A549 (cell line): ENCODE results near the gene ILK. TPM values are rescaled to one million over a fixed set of nuclear protein-coding genes. Genes with fewer than 3 reads are reported as not detected.

ENCODE experiments used
- ATAC-seq, 2 experiments: fragments of 200-7000 bp in 1 of 2; fragments of >200 bp in 1 of 2; cut with Nextera tagmentation in 1 of 2; cut with Tn5 transposase in 1 of 2; 3 replicates each; pipeline versions ENCODE4 v1.8.0 to v1.9.1; 2018 to 2020; ENCODE audit warnings: mild to moderate bottlenecking in 1 of 2, moderate library complexity in 1 of 2
- CTCF ChIA-PET: fragments of 300-600 bp; sonication (Branson Sonifier 250); formaldehyde crosslinking; extraction: SDS; loops from one replicate; lab custom pipeline; 2021; ENCODE audit warnings: antibody characterized with exemption, inconsistent platforms; lab: Yijun Ruan, JAX
- POLR2A ChIA-PET: fragments of 350-600 bp; formaldehyde crosslinking; extraction: SDS; loops from one replicate; lab custom pipeline; 2021; ENCODE audit warnings: antibody characterized with exemption, inconsistent platforms; lab: Yijun Ruan, JAX
- DNase-seq, 2 experiments: peaks; one replicate each; pipeline versions ENCODE4 v3.0.0 to v3.0.0-alpha.2; 2011 to 2016; ENCODE audit warnings: low read depth in 1 of 2, low spot score in 1 of 2
- FAIRE-seq: peaks from 2 replicates; lab custom pipeline; 2011; peaks lifted over from hg19 to GRCh38; lab: Jason Lieb, UNC
- H3K27ac ChIP-seq, 2 experiments: fragments of >200 bp; sonication (Bioruptor Twin); formaldehyde crosslinking; 3 replicates each; pipeline ENCODE4 v1.5.1; 2016 to 2017
- H3K4me1 ChIP-seq: fragments of >200 bp; sonication (Bioruptor Twin); formaldehyde crosslinking; 3 replicates; pipeline ENCODE4 v1.6.1; 2016
- H3K4me2 ChIP-seq: fragments of >200 bp; sonication (Bioruptor Twin); formaldehyde crosslinking; 3 replicates; pipeline ENCODE4 v1.6.1; 2016
- H3K4me3 ChIP-seq: fragments of >200 bp; sonication (Bioruptor Twin); formaldehyde crosslinking; 3 replicates; pipeline ENCODE4 v1.5.1; 2016
- H3K9me3 ChIP-seq: fragments of >200 bp; sonication (Bioruptor Twin); formaldehyde crosslinking; 3 replicates; pipeline ENCODE4 v1.6.1; 2016
- BHLHE40 ChIP-seq: IDR thresholded peaks from 2 replicates; pipeline ENCODE4 v1.6.1; 2012; ENCODE audit warnings: low read depth, low read length, inconsistent platforms
- CBX2 ChIP-seq: fragments of 200-600 bp; sonication (generic); IDR thresholded peaks from 2 replicates; pipeline ENCODE4 v1.6.1; 2016; ENCODE audit warnings: low read depth, mild to moderate bottlenecking, borderline replicate concordance
- CHD4 ChIP-seq: fragments of 200-600 bp; sonication (generic); IDR thresholded peaks from 2 replicates; pipeline ENCODE4 v1.6.1; 2016; ENCODE audit warnings: antibody characterized with exemption, mild to moderate bottlenecking, borderline replicate concordance
- FOSB ChIP-seq: fragments of 250-450 bp; sonication (Bioruptor Pico); IDR thresholded peaks from 2 replicates; pipeline ENCODE4 v1.5.0; 2020; ENCODE audit warnings: mild to moderate bottlenecking, moderate library complexity
- FOSL2 ChIP-seq, 2 experiments: fragments of 450-650 bp in 1 of 2; fragments of >200 bp in 1 of 2; sonication (Bioruptor Twin) in 1 of 2; formaldehyde crosslinking; IDR thresholded peaks; 2 replicates each; pipeline versions ENCODE4 v1.5.0 to v1.6.1; 2016 to 2020; ENCODE audit warnings: mild to moderate bottlenecking in 1 of 2, moderate library complexity in 1 of 2
- FOXS1 ChIP-seq: fragments of 250-450 bp; sonication (Bioruptor Pico); IDR thresholded peaks from 2 replicates; pipeline ENCODE4 v1.5.0; 2020; ENCODE audit warnings: mild to moderate bottlenecking, moderate library complexity
- HEYL ChIP-seq: fragments of 250-450 bp; sonication (Bioruptor Pico); IDR thresholded peaks from 2 replicates; pipeline ENCODE4 v1.8.0; 2021; ENCODE audit warnings: mild to moderate bottlenecking, moderate library complexity
- HOXA7 ChIP-seq: fragments of 250-450 bp; sonication (Bioruptor Pico); IDR thresholded peaks from 2 replicates; pipeline ENCODE4 v1.5.0; 2020; ENCODE audit warnings: mild to moderate bottlenecking, moderate library complexity
- JUN ChIP-seq, 2 experiments: fragments of >200 bp; sonication (Bioruptor Twin); formaldehyde crosslinking; IDR thresholded peaks; 2 replicates in 1 of 2; 3 replicates in 1 of 2; pipeline ENCODE4 v1.6.1; 2016 to 2017
- KDM5A ChIP-seq: fragments of 200-600 bp; sonication (generic); IDR thresholded peaks from 2 replicates; pipeline ENCODE4 v1.6.1; 2016; ENCODE audit warnings: antibody characterized with exemption, mild to moderate bottlenecking
- MAFK ChIP-seq: fragments of 450-650 bp; IDR thresholded peaks from 2 replicates; pipeline ENCODE4 v1.6.1; 2014; ENCODE audit not compliant: partially characterized antibody
- NFE2L2 ChIP-seq: fragments of 150-350 bp; conservative IDR thresholded peaks from 2 replicates; pipeline ENCODE4 v1.6.1; 2014; ENCODE audit warnings: low read length
- PHF8 ChIP-seq: fragments of 200-600 bp; sonication (generic); IDR thresholded peaks from 2 replicates; pipeline ENCODE4 v1.6.1; 2016; ENCODE audit warnings: low read depth, mild to moderate bottlenecking, antibody characterized with exemption, moderate library complexity, borderline replicate concordance
- POLR2A ChIP-seq: IDR thresholded peaks from 2 replicates; pipeline ENCODE4 v1.6.1; 2012; ENCODE audit warnings: mild to moderate bottlenecking, low read length
- POLR2AphosphoS2 ChIP-seq: conservative IDR thresholded peaks from 2 replicates; pipeline ENCODE4 v1.6.1; 2012; ENCODE audit warnings: low read length, improper control_type of control experiment, inconsistent platforms
- RCOR1 ChIP-seq: fragments of 150-350 bp; IDR thresholded peaks from 2 replicates; pipeline ENCODE4 v1.6.1; 2014; ENCODE audit warnings: antibody characterized with exemption, low read length, low read depth
- RFX5 ChIP-seq: fragments of 450-650 bp; IDR thresholded peaks from 2 replicates; pipeline ENCODE4 v1.7.1; 2014; ENCODE audit warnings: antibody characterized with exemption, mild to moderate bottlenecking, moderate library complexity
- ZFP36 ChIP-seq: fragments of 450-650 bp; IDR thresholded peaks from 2 replicates; pipeline ENCODE4 v1.6.1; 2014; ENCODE audit warnings: borderline replicate concordance; ENCODE audit not compliant: partially characterized antibody
- WGBS: methylation state at CpG from one replicate; pipeline ENCODE4 v1.1.6; 2017; ENCODE audit errors: missing lambda C conversion rate; 5-methylcytosine and 5-hydroxymethylcytosine counted together
- polyA plus RNA-seq, 4 experiments: library from polyadenylated mRNA; depleted of rRNA in 3 of 4; stranded (reverse); fragments of >200 nt; fragmentation: RNase III in 1 of 4; extraction: RNeasy Plus Mini Kit Qiagen cat#74134 plus additional on column Dnase treatment in 1 of 4; gene quantifications; 2 replicates in 3 of 4; 3 replicates in 1 of 4; pipeline ENCODE4 v1.2.3, GENCODE V29; 2011 to 2017
- TF ChIP-seq, protein P1 (sequence below): fragments of 250-450 bp; sonication (Bioruptor Pico); IDR thresholded peaks from 2 replicates; pipeline ENCODE4 v1.5.0; 2020; ENCODE audit warnings: low read depth, mild to moderate bottlenecking, moderate library complexity
- TF ChIP-seq, protein P2 (sequence below): fragments of >200 bp; sonication (Bioruptor Twin); formaldehyde crosslinking; IDR thresholded peaks from 3 replicates; pipeline ENCODE4 v1.5.1; 2016
- TF ChIP-seq, protein P3 (sequence below): fragments of 200-600 bp; sonication (generic); IDR thresholded peaks from 2 replicates; pipeline ENCODE4 v1.6.1; 2016; ENCODE audit warnings: antibody characterized with exemption, mild to moderate bottlenecking, moderate library complexity
- TF ChIP-seq, protein P4 (sequence below): fragments of 150-350 bp; IDR thresholded peaks from 2 replicates; pipeline ENCODE4 v1.6.1; 2014; ENCODE audit warnings: low read depth, mild to moderate bottlenecking, low read length
- TF ChIP-seq, protein P5 (sequence below): IDR thresholded peaks from 2 replicates; pipeline ENCODE4 v1.6.1; 2012
- TF ChIP-seq, protein P6 (sequence below): fragments of >200 bp; sonication (Bioruptor Twin); formaldehyde crosslinking; IDR thresholded peaks from 2 replicates; pipeline ENCODE4 v1.6.1; 2016
- TF ChIP-seq, protein P7 (sequence below): fragments of 450-650 bp; IDR thresholded peaks from 2 replicates; pipeline ENCODE4 v1.6.1; 2014; ENCODE audit warnings: antibody characterized with exemption
- TF ChIP-seq, protein P8 (sequence below): fragments of >200 bp; sonication (Bioruptor Twin); formaldehyde crosslinking; IDR thresholded peaks from 3 replicates; pipeline ENCODE4 v1.6.1; 2016

ILK gene
- polyA plus RNA-seq, 2 of the 4 experiments (the other 2 are of a cell fraction), result 108 to 109 TPM

DNA sequence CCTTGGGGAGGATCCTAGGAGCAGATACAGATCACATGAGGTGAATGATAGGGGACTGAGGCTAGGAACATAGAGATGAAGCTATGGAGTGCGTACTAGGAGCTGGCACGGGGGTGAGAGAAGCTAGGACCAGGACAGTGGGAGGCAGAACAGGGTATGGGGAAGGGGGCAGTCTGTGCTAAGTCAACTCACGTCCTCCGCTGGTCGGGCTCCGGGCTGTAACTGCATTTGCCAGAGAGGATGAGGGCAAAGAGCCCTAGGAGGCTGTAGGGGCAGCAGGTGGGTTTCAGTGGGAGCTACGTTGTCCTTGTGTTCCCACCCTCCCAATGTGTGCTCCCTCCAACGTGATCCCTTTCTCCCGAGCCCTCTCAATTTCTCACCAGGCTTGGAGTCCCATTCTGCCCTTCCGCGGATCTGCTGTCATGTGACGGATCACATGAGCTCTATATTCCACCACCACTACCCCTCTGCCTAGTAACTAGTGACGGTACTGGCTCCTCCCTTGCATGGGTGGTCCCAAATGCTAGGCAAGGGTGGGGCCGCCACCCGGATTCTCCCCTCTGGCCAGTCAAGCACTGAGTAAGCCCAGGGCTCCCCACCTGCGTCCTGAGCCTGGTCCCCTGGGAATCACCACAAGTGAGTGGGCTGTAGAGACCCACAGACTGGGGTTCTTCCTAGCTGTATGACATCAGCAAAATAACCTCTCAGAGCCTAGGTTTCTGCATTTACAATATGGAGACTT is 15.6 kb downstream of the ILK start, which contains the start of gene TPP1:
TPP1 (minus strand) TSS at position 419 of the 742 bp plus-strand sequence; CDS start at position 397, 22 bp downstream.
- ATAC-seq (peak; percentile 92 to 99), DNase-seq (peak; percentile 94 to 99), FAIRE-seq (peak; percentile 98)
- Histone ChIP-seq H3K9me3 (no peaks in the 10 kb centered on the region), H3K4me2 (peak within 1 kb of the TSS; percentile 88), H3K27ac (peak within 1 kb of the TSS; percentile 80 to 90), H3K4me1 (peaks cover 12% of the 10 kb centered on the region; the same call in 2 of the 3 replicates), H3K4me3 (peak within 1 kb of the TSS; percentile 70)
- ChIA-PET POLR2A (interaction anchor here (0.6 to 1.5 kb wide), 4 partner anchors 11 to 82 kb away, joined by 3 to 11 read pairs (median 4); partner anchors contain the start of gene MRPL17), CTCF (interaction anchor here (0.6 to 3.0 kb wide), 11 partner anchors 8 to 266 kb away, joined by 3 to 19 read pairs (median 4); partner anchors contain the start of genes ILK, MRPL17 and RRP8)
- under 1% methylated on average over 16 of the region's 16 CpGs for WGBS
- no peak for TF ChIP-seq MAFK
- peak; percentile 84 for TF ChIP-seq KDM5A
- no peak for TF ChIP-seq HEYL
- peak; percentile 100 for TF ChIP-seq RFX5
- TF ChIP-seq, protein P1, sequence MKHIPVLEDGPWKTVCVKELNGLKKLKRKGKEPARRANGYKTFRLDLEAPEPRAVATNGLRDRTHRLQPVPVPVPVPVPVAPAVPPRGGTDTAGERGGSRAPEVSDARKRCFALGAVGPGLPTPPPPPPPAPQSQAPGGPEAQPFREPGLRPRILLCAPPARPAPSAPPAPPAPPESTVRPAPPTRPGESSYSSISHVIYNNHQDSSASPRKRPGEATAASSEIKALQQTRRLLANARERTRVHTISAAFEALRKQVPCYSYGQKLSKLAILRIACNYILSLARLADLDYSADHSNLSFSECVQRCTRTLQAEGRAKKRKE (CRISPR knock-in tag), result no peak
- no peak for TF ChIP-seq ZFP36
- peak; percentile 69 for TF ChIP-seq POLR2A
- TF ChIP-seq, protein P2, sequence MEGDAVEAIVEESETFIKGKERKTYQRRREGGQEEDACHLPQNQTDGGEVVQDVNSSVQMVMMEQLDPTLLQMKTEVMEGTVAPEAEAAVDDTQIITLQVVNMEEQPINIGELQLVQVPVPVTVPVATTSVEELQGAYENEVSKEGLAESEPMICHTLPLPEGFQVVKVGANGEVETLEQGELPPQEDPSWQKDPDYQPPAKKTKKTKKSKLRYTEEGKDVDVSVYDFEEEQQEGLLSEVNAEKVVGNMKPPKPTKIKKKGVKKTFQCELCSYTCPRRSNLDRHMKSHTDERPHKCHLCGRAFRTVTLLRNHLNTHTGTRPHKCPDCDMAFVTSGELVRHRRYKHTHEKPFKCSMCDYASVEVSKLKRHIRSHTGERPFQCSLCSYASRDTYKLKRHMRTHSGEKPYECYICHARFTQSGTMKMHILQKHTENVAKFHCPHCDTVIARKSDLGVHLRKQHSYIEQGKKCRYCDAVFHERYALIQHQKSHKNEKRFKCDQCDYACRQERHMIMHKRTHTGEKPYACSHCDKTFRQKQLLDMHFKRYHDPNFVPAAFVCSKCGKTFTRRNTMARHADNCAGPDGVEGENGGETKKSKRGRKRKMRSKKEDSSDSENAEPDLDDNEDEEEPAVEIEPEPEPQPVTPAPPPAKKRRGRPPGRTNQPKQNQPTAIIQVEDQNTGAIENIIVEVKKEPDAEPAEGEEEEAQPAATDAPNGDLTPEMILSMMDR, result no peak
- TF ChIP-seq CBX2, result no peak
- TF ChIP-seq, protein P3, sequence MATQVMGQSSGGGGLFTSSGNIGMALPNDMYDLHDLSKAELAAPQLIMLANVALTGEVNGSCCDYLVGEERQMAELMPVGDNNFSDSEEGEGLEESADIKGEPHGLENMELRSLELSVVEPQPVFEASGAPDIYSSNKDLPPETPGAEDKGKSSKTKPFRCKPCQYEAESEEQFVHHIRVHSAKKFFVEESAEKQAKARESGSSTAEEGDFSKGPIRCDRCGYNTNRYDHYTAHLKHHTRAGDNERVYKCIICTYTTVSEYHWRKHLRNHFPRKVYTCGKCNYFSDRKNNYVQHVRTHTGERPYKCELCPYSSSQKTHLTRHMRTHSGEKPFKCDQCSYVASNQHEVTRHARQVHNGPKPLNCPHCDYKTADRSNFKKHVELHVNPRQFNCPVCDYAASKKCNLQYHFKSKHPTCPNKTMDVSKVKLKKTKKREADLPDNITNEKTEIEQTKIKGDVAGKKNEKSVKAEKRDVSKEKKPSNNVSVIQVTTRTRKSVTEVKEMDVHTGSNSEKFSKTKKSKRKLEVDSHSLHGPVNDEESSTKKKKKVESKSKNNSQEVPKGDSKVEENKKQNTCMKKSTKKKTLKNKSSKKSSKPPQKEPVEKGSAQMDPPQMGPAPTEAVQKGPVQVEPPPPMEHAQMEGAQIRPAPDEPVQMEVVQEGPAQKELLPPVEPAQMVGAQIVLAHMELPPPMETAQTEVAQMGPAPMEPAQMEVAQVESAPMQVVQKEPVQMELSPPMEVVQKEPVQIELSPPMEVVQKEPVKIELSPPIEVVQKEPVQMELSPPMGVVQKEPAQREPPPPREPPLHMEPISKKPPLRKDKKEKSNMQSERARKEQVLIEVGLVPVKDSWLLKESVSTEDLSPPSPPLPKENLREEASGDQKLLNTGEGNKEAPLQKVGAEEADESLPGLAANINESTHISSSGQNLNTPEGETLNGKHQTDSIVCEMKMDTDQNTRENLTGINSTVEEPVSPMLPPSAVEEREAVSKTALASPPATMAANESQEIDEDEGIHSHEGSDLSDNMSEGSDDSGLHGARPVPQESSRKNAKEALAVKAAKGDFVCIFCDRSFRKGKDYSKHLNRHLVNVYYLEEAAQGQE, result no peak
- no peak for TF ChIP-seq NFE2L2
- TF ChIP-seq, protein P4, sequence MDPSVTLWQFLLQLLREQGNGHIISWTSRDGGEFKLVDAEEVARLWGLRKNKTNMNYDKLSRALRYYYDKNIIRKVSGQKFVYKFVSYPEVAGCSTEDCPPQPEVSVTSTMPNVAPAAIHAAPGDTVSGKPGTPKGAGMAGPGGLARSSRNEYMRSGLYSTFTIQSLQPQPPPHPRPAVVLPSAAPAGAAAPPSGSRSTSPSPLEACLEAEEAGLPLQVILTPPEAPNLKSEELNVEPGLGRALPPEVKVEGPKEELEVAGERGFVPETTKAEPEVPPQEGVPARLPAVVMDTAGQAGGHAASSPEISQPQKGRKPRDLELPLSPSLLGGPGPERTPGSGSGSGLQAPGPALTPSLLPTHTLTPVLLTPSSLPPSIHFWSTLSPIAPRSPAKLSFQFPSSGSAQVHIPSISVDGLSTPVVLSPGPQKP, result no peak
- TF ChIP-seq, protein P5, sequence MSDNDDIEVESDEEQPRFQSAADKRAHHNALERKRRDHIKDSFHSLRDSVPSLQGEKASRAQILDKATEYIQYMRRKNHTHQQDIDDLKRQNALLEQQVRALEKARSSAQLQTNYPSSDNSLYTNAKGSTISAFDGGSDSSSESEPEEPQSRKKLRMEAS, result peak; percentile 63; the same call in 1 of the 2 replicates
- TF ChIP-seq BHLHE40, result peak; percentile 10; the same call in 1 of the 2 replicates
- peak; percentile 40; the same call in 1 of the 2 replicates for TF ChIP-seq PHF8
- TF ChIP-seq, protein P6, sequence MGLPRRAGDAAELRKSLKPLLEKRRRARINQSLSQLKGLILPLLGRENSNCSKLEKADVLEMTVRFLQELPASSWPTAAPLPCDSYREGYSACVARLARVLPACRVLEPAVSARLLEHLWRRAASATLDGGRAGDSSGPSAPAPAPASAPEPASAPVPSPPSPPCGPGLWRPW, result no peak
- TF ChIP-seq CHD4, result no peak
- TF ChIP-seq, protein P7, sequence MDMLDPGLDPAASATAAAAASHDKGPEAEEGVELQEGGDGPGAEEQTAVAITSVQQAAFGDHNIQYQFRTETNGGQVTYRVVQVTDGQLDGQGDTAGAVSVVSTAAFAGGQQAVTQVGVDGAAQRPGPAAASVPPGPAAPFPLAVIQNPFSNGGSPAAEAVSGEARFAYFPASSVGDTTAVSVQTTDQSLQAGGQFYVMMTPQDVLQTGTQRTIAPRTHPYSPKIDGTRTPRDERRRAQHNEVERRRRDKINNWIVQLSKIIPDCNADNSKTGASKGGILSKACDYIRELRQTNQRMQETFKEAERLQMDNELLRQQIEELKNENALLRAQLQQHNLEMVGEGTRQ, result peak; percentile 99
- TF ChIP-seq, protein P8, sequence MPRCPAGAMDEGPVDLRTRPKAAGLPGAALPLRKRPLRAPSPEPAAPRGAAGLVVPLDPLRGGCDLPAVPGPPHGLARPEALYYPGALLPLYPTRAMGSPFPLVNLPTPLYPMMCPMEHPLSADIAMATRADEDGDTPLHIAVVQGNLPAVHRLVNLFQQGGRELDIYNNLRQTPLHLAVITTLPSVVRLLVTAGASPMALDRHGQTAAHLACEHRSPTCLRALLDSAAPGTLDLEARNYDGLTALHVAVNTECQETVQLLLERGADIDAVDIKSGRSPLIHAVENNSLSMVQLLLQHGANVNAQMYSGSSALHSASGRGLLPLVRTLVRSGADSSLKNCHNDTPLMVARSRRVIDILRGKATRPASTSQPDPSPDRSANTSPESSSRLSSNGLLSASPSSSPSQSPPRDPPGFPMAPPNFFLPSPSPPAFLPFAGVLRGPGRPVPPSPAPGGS, result peak; percentile 74; the same call in 1 of the 3 replicates
- no peak for TF ChIP-seq FOSL2 (IDR thresholded peaks at IDR 0.05)
- no peak for TF ChIP-seq FOSL2 (CRISPR knock-in tag; IDR thresholded peaks at IDR 0.05)
- TF ChIP-seq JUN (IDR thresholded peaks at IDR 0.05), result peak; percentile 34 to 77; a peak in 3 of 5 replicates
- no peak for TF ChIP-seq POLR2AphosphoS2
- TF ChIP-seq RCOR1, result no peak
- TF ChIP-seq FOXS1 (CRISPR knock-in tag), result no peak
- no peak for TF ChIP-seq HOXA7 (CRISPR knock-in tag)
- no peak for TF ChIP-seq FOSB (CRISPR knock-in tag)
